LHCN-M2 (cell line): Measurements from ENCODE around the gene NEUROD4. TPM values are rescaled to one million over a fixed set of nuclear protein-coding genes. Genes with fewer than 3 reads are reported as not detected.
A peak's percentile ranks its signal among the peaks of the same experiment; 100 is the strongest.

ENCODE experiments used
- DNase-seq: peaks from one replicate; pipeline ENCODE4 v3.0.0-alpha.2; 2012; ENCODE audit warnings: low read depth
- total RNA-seq: library from RNA; depleted of rRNA; stranded (reverse); fragments of >200 nt; gene quantifications from 2 replicates; pipeline ENCODE4 v1.2.3, GENCODE V29; 2014; rRNA removed

The NEUROD4 gene
- total RNA-seq, 1 experiment from 2014 or later: not detected

GRCh38 chr12:55058776-55059175 is 39.0 kb downstream of the NEUROD4 start:
- DNase-seq: no peak

GRCh38 chr12:55060470-55060869 is 40.7 kb downstream of the NEUROD4 start:
- DNase-seq: no peak

- DNase-seq: no peak
These were observed 41.2 kb downstream of the NEUROD4 start for GRCh38 chr12:55061024-55061423.

GRCh38 chr12:55063291-55063690 is 43.5 kb downstream of the NEUROD4 start:
- DNase-seq: no peak

GRCh38 chr12:55065535-55065934 is 45.8 kb downstream of the NEUROD4 start:
- DNase-seq: no peak

- no peak for DNase-seq
These were observed 47.9 kb downstream of the NEUROD4 start for GRCh38 chr12:55067701-55068100.

- peak; percentile 58 for DNase-seq
These were observed 48.7 kb downstream of the NEUROD4 start for GRCh38 chr12:55068416-55069010.

GRCh38 chr12:55072083-55072482 is 52.3 kb downstream of the NEUROD4 start:
- DNase-seq: peak; percentile 12

- peak; percentile 55 for DNase-seq
These were observed 53.6 kb downstream of the NEUROD4 start for GRCh38 chr12:55073043-55074022.

GRCh38 chr12:55074806-55075205 is 55.0 kb downstream of the NEUROD4 start:
- DNase-seq: no peak

Other genes with a start within 250 kb of the NEUROD4 start
- gene MUCL1, start 165.5 kb upstream of the NEUROD4 start, total RNA-seq: not detected in 2 replicates
- not detected in 2 replicates for gene TESPA1, start 35.2 kb upstream of the NEUROD4 start, total RNA-seq
- gene OR9K2, start 106.4 kb downstream of the NEUROD4 start, total RNA-seq: not detected in 2 replicates
- not detected in 2 replicates for gene OR10A7, start 201.1 kb downstream of the NEUROD4 start, total RNA-seq
- not detected in 2 replicates for gene OR6C74, start 224.6 kb downstream of the NEUROD4 start, total RNA-seq